Dendritic cell treated with granulocyte-macrophage colony-stimulating factor and Interleukin-4, amounts not matched to agents 40 ng/mL and 50 ng/mL, for 4 days (primary cell): ENCODE data around the gene CDA.
A peak's percentile ranks its signal among the peaks of the same experiment; 100 is the strongest.

ENCODE experiments used
- H3K27ac Mint-ChIP-seq: one replicate; pipeline ENCODE4 v1.8.0; 2022; ENCODE audit warnings: mild to moderate bottlenecking, mixed read lengths
- H3K27me3 Mint-ChIP-seq: one replicate; pipeline ENCODE4 v1.8.0; 2022; ENCODE audit warnings: mild to moderate bottlenecking, mixed read lengths
- H3K36me3 Mint-ChIP-seq: one replicate; pipeline ENCODE4 v1.8.0; 2022; ENCODE audit warnings: low read depth, mixed read lengths
- H3K4me1 Mint-ChIP-seq: one replicate; pipeline ENCODE4 v1.8.0; 2022; ENCODE audit warnings: low read depth, mixed read lengths
- H3K4me3 Mint-ChIP-seq: one replicate; pipeline ENCODE4 v1.8.0; 2022; ENCODE audit warnings: mild to moderate bottlenecking, moderate library complexity, mixed read lengths
- H3K9me3 Mint-ChIP-seq: one replicate; pipeline ENCODE4 v1.8.0; 2022; ENCODE audit warnings: mixed read lengths
- intact Hi-C: fragments of 100-400 bp; cut with micrococcal nuclease; formaldehyde crosslinking; loops from one replicate; pipeline ENCODE4 v1.15.0; 2022

CDA gene

DNA sequence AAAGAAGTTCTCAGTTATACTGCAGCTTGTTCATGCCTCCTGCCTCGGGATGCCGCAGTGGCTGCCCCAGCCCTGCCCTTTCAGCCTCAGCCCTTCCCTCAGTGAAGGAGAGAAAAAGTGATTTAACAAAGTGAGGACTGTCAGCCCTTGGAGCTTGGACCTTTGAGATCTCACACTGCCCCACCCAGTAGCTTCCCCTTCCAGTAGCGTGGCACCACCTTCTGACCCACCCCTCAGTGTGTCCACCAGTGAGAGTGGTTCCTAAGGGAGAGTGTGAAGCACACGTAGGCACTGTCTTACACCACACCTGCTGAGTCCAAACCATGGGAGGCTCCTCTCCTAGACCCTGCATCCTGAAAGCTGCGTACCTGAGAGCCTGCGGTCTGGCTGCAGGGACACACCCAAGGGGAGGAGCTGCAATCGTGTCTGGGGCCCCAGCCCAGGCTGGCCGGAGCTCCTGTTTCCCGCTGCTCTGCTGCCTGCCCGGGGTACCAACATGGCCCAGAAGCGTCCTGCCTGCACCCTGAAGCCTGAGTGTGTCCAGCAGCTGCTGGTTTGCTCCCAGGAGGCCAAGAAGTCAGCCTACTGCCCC is at the start of gene CDA:
Gene CDA (plus strand): TSS at position 464 of the 592 bp plus-strand sequence. CDS start 33 bp downstream, at position 497.
- H3K4me1 Mint-ChIP-seq, result peaks cover 67% of the 10 kb centered on the region

DNA sequence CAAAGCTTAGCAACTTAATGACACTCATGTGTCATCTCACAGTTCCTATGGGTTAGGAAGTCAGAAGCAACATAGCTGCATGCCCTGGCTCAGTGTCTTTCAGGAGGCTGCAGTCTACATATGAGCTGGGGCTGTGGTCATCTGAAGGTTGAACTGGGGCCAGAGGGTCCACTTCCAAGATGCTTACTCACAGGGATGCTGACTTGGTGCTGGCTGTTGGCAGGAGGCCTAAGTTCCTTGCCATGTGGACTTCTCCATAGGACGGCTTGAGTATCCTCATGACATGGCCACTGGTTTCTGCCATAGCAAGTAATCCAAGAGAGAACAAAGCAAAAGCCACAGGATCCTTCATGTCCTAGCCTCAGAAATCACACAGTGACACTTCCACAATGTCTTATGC is 48.6 kb upstream of the CDA start:
- no peak overlapping the region for H3K27ac Mint-ChIP-seq
- H3K4me1 Mint-ChIP-seq, result no peaks in the 10 kb centered on the region
- H3K9me3 Mint-ChIP-seq, result no peaks in the 10 kb centered on the region
- no peaks in the 10 kb centered on the region for H3K36me3 Mint-ChIP-seq
- H3K27me3 Mint-ChIP-seq, result peaks cover 36% of the 10 kb centered on the region
- intact Hi-C loops, result no loop called here
- no peak overlapping the region for H3K4me3 Mint-ChIP-seq

More for the DNA sequence above, at the start of gene CDA:
- intact Hi-C loops, result no loop called here
- H3K9me3 Mint-ChIP-seq, result no peaks in the 10 kb centered on the region
- H3K36me3 Mint-ChIP-seq, result peaks cover 29% of the 10 kb centered on the region
- peak within 1 kb of the TSS; percentile 86 for H3K4me3 Mint-ChIP-seq
- no peaks in the 10 kb centered on the region for H3K27me3 Mint-ChIP-seq
- H3K27ac Mint-ChIP-seq, result peak within 1 kb of the TSS; percentile 91

DNA sequence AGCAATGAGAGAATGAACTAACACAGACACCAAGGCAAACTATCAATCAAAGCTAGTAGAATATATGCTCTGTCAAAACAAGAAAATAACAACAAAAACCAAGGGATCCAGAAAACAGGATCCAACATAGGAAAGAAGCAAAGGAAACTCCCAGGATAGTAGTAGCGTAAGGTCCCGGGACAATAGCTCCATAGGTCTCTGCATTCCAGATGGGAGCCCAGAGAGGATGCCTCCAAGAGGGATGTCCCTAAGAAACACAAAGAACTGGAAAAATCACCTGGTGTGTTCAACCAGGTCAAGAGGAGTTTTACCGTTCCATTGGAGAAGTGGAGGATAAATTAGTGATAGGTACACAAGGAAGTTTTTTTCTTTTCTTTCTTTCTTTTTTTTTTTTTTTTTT is 42.3 kb upstream of the CDA start:
- peaks cover 55% of the 10 kb centered on the region for H3K27me3 Mint-ChIP-seq
- H3K27ac Mint-ChIP-seq, result no peak overlapping the region
- H3K9me3 Mint-ChIP-seq, result no peaks in the 10 kb centered on the region
- intact Hi-C loops, result no loop called here
- H3K36me3 Mint-ChIP-seq, result no peaks in the 10 kb centered on the region
- H3K4me3 Mint-ChIP-seq, result no peak overlapping the region
- H3K4me1 Mint-ChIP-seq, result no peaks in the 10 kb centered on the region

DNA sequence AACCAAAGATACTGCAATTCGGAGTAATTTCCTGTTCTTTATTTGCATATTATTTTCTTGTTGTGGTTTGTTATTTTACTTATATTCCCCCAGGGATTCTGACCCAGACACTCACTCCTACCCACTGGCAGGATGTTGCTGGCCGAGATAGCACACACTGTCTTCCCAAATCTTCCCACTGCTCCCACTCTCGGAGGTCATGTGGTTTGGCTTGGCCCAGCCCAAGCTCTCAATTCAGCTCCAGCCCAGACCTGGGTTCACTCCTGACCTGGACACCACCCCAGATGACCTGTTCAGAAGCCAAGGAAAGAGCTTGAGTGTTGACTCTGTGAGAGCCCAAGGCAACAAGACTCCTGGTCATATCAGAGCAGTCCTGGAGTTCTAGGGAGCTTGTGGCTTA is 37.7 kb upstream of the CDA start:
- Mint-ChIP-seq H3K27ac (no peak overlapping the region), H3K9me3 (no peaks in the 10 kb centered on the region), H3K4me3 (no peak overlapping the region), H3K27me3 (peaks cover 68% of the 10 kb centered on the region), H3K4me1 (no peaks in the 10 kb centered on the region), H3K36me3 (no peaks in the 10 kb centered on the region)
- intact Hi-C loops, result no loop called here

DNA sequence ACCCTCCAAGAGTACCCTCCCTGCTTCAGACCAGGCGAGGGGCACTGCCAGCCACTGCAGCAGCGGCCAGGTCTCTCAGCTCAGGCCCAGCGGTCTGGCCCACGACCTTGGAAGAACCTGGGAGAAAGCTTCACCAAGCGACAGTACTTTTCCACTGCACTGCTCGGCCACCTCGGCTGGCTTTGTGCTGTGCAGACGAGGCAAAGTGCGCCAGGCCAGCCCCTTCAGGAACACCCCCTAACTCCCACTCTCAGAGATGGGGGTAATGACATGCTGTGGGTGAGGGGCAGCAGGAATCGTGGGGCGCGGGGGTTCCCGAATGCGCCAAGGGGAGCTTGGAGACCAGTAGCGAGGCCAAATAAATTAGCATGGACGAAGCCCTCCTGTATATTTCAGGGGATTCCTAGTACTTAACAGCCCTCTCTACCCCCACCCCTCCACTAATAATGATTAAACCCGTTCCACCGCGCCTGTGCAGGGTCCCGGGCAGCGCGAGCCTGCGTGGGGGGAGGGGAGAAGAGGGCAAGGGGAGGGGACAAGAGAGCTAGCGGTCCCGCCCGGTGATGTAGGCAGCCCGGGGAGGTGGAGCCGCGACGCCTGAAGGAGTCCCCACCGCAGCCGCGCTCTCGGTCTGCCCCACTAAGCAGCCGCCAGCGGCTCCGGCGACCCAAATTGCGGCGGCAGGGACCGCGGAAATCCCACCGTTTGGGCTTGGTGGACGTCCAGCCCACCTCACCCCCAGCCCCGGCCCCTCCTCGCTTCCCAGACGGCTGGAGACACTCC is 36.8 kb upstream of the CDA start, which contains the start of gene FAM43B:
Gene FAM43B (plus strand): TSS at position 629 of the 783 bp plus-strand sequence. CDS start 401 bp downstream, outside the sequence.
- Mint-ChIP-seq H3K36me3 (no peaks in the 10 kb centered on the region), H3K4me3 (no peak within 1 kb of the TSS), H3K27me3 (peaks cover 63% of the 10 kb centered on the region), H3K4me1 (no peaks in the 10 kb centered on the region), H3K27ac (no peak within 1 kb of the TSS), H3K9me3 (no peaks in the 10 kb centered on the region)
- intact Hi-C loops, result no loop called here

DNA sequence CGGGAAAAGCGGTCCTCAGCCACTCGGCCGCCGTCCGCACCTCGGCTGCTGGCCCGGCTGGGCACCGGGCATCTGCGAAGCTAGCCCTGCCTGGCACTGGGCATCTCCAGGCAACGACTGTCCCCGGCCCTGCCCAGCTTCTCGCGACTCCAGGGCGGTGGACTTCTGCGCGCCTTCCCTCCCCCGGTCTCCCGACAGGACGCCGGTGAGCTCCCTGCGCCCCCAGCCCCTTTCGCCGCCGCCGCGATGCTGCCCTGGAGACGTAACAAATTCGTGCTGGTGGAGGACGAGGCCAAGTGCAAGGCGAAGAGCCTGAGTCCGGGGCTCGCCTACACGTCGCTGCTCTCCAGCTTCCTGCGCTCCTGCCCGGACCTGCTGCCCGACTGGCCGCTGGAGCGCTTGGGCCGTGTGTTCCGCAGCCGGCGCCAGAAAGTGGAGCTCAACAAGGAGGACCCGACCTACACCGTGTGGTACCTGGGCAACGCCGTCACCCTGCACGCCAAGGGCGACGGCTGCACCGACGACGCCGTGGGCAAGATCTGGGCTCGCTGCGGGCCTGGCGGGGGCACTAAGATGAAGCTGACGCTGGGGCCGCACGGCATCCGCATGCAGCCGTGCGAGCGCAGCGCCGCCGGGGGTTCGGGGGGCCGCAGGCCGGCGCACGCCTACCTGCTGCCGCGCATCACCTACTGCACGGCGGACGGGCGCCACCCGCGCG is 36.0 kb upstream of the CDA start:
- no peaks in the 10 kb centered on the region for H3K4me1 Mint-ChIP-seq
- no peaks in the 10 kb centered on the region for H3K9me3 Mint-ChIP-seq
- no peak overlapping the region for H3K4me3 Mint-ChIP-seq
- intact Hi-C loops, result no loop called here
- no peaks in the 10 kb centered on the region for H3K36me3 Mint-ChIP-seq
- H3K27ac Mint-ChIP-seq, result no peak overlapping the region
- peaks cover 61% of the 10 kb centered on the region for H3K27me3 Mint-ChIP-seq

DNA sequence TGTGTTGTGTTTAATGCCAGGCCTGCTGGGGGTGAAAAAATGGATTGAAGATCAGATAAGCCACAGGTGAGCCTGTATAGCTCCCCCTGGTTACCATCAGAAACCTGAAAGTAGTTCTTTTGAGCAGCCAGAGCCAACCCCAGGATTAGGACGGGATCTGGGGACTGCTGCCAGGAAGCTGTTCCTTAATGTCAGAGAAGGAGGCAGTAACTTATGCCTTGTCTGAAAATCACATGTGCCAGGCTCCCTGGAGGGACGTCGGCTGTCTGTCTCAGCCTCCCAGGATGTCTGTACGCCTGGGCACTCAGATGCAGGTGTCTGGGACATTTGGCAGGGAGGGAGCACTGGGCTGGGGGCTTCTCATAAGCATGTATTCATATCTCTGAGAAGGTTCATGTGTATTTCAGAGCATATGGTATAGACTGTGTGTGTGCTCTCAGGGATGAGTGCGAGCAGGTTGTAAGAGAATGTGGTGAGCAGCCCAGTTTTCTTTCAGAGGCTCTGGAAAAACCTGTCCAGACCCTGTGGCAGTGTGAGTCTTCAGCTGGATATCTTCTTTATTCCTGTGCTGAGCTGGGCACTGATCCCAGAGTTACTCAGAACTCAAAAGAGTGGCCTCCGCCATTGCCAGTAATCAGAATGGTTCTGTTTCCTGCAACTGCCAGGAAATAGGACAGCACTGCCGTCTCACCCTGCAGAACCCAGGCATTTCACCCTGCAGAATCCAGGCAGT is 33.7 kb upstream of the CDA start:
- Mint-ChIP-seq H3K9me3 (no peaks in the 10 kb centered on the region), H3K27ac (no peak overlapping the region), H3K36me3 (no peaks in the 10 kb centered on the region), H3K4me1 (no peaks in the 10 kb centered on the region), H3K4me3 (no peak overlapping the region), H3K27me3 (peaks cover 52% of the 10 kb centered on the region)
- intact Hi-C loops, result no loop called here

DNA sequence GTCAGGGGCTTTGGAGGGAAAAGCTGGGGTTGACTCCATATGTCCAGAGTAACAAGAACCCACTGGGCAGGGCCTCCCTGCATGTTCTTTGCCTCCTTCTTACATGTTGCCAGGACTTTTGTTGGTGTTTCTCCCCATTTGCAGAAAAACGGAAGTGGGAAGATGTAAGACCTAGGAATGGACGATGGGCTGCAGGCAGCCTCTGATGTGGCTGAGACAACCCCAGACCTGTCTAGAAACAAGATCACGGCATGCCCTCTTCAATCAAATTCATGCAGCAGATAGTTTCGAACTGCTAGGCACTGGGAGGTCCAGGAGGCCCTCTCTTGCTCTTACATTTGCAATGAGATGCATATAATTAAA is 33.2 kb upstream of the CDA start:
- no peaks in the 10 kb centered on the region for H3K9me3 Mint-ChIP-seq
- intact Hi-C loops, result no loop called here
- no peak overlapping the region for H3K27ac Mint-ChIP-seq
- H3K4me3 Mint-ChIP-seq, result no peak overlapping the region
- H3K27me3 Mint-ChIP-seq, result peaks cover 48% of the 10 kb centered on the region
- no peaks in the 10 kb centered on the region for H3K4me1 Mint-ChIP-seq
- H3K36me3 Mint-ChIP-seq, result no peaks in the 10 kb centered on the region

DNA sequence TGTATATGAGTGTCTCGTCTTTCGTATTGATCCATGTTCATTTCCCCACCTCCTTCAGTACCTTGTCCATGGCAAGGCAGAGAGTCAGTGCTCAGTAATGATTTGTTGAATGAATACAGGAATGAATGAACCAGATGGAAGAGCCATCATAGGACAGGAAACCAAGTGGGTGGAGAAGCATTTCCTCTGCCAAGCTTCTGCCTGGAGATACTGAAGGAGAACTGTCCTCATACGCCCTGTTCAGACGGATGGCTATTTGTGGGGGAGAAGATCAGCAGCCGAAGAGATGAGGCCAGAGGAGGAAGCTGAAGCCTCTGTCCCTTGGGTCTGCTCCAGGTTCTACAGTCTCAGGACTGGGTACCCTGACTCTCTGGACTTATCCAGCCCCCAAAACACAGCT is 30.7 kb upstream of the CDA start:
- peaks cover 37% of the 10 kb centered on the region for H3K27me3 Mint-ChIP-seq
- intact Hi-C loops, result no loop called here
- H3K9me3 Mint-ChIP-seq, result no peaks in the 10 kb centered on the region
- H3K27ac Mint-ChIP-seq, result no peak overlapping the region
- no peaks in the 10 kb centered on the region for H3K36me3 Mint-ChIP-seq
- H3K4me3 Mint-ChIP-seq, result no peak overlapping the region
- H3K4me1 Mint-ChIP-seq, result no peaks in the 10 kb centered on the region

DNA sequence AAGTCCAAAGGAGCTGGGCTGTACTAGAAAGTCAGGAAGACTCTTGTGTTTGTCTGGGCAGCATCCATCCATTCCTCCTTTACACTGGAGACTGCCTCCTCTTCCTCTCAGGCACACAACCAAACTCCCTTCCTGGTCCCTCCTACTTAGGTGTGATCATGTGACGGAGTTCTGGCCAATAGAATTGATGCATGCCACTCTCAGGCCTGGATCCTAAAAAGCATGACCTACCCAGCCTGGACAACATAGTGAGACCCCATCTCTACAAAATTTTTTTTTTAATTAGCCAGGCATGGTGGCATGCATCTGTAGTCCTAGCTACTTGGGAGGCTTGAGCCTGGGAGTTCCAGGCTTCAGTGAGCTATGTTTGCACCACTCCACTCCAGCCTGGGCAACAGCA is 27.9 kb upstream of the CDA start:
- no peaks in the 10 kb centered on the region for H3K4me1 Mint-ChIP-seq
- peaks cover 32% of the 10 kb centered on the region for H3K27me3 Mint-ChIP-seq

DNA sequence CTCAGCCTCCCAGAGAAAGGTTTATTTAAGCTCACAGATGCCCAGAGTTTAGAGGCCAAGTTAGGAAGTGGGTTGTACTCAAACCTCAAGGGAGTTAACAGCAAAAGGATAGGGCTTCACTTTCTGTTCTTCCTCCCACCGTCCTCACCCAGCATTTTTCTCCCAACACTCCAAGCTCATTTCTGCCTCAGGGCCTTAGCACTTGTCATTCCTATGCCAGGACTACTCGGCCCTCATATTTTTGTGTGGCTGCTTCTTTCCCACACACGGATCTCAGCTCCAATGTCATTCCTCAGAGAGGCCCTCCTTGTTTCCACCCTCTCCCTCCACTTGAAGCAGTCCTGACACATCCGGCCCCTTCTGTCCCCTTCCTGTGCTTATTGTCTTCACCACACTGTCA is 23.7 kb upstream of the CDA start:
- intact Hi-C loops, result no loop called here
- Mint-ChIP-seq H3K36me3 (no peaks in the 10 kb centered on the region), H3K27ac (no peak overlapping the region), H3K27me3 (peaks cover 37% of the 10 kb centered on the region), H3K9me3 (peaks cover 7% of the 10 kb centered on the region), H3K4me3 (no peak overlapping the region), H3K4me1 (no peaks in the 10 kb centered on the region)

More for the DNA sequence above, 27.9 kb upstream of the CDA start:
- intact Hi-C loops, result no loop called here
- Mint-ChIP-seq H3K27ac (no peak overlapping the region), H3K4me3 (no peak overlapping the region), H3K9me3 (no peaks in the 10 kb centered on the region), H3K36me3 (no peaks in the 10 kb centered on the region)

DNA sequence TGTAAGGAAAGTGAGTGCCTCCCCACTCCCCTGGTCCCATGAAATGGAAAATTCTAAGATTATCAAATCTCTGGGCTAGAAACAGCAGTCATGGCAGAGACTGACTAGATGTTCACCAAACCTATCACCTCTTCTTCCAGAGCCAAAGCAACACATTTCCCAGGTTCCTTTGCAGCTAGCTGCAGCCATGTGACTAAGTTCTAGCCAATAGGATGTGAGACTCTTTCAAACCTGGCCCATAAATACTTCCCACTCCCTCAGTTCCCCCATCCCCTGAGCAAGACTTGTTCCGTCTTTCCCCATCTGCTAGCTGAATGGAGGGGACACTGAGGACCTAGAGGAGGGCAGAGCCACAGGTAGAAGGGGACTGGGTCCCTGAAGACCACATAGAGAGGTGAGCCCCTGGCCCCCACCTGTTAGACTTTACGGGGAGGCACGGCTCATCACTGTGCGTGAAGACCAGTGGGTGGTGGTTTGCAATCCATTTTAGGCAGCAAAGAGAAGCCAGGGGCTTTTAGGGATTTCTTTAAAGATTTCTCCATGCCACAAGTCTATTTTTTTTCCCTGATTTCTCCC is 19.3 kb upstream of the CDA start:
- no peaks in the 10 kb centered on the region for H3K36me3 Mint-ChIP-seq
- H3K4me3 Mint-ChIP-seq, result no peak overlapping the region
- no peak overlapping the region for H3K27ac Mint-ChIP-seq
- intact Hi-C loops, result no loop called here
- peaks cover 14% of the 10 kb centered on the region for H3K9me3 Mint-ChIP-seq
- peaks cover 45% of the 10 kb centered on the region for H3K27me3 Mint-ChIP-seq
- H3K4me1 Mint-ChIP-seq, result no peaks in the 10 kb centered on the region

DNA sequence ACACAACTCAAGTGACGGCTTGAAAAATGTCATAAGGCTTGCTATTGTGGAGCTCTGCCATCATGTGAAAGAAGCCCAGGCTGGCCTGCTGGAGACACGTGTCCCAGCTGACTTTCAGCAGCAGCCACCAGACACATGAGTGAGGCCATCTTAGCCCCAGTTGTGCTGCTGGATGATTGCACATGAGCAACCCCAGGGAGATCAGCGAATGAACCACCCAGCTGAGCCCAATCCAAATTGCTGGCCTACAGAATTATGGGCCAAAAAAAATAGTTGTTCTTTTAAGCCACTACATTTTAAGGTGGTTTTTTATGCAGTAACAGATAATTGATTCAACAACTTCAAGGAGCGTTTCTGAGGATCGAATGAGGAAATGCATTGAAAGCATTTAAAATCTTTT is 17.5 kb upstream of the CDA start:
- intact Hi-C loops, result no loop called here
- H3K27ac Mint-ChIP-seq, result no peak overlapping the region
- no peak overlapping the region for H3K4me3 Mint-ChIP-seq
- H3K36me3 Mint-ChIP-seq, result no peaks in the 10 kb centered on the region
- peaks cover 14% of the 10 kb centered on the region for H3K9me3 Mint-ChIP-seq
- no peaks in the 10 kb centered on the region for H3K4me1 Mint-ChIP-seq
- peaks cover 43% of the 10 kb centered on the region for H3K27me3 Mint-ChIP-seq
